Measurements from ENCODE around the gene CEP290.

Gene CEP290

DNA sequence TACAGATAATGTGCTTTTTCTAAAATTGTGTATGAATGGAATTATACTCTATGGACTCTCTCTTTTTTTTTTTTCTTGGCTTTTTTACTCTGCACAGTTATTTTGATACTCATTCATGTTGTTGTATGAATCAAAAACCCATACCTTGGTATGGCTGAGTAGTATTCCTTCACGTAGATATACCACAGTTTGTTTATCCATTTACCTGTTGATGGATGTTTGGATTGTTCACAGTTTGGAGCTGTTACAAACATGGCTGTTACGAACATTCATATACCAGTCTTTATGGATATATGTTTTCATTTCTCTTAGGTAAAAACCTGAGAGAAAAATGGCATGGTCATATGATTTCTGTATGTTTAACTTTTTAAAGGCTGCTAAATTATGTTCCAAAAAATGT is 43.4 kb upstream of the CEP290 start:
- Histone ChIP-seq H2BK12ac (ENCODE audit: low read length) (no peak overlapping the region), H3K4me3 (ENCODE audit: low read length in 2 of 2) (no peak overlapping the region), H2BK5ac (ENCODE audit: low read length) (no peak overlapping the region), H3K18ac (ENCODE audit: low read length) (no peak overlapping the region), H3K9ac (ENCODE audit: low read depth, low read length, poor library complexity) (no peak overlapping the region), H3K79me1 (ENCODE audit: low read depth, low read length) (peaks cover 2% of the 10 kb centered on the region), H3K4ac (ENCODE audit: low read length) (no peak overlapping the region), H3K4me2 (ENCODE audit: insufficient read depth, low read length, poor library complexity, severe bottlenecking) (no peak overlapping the region), H3K27ac (replicated peaks; ENCODE audit: low read length) (no peak overlapping the region), H2BK120ac (ENCODE audit: low read depth, low read length) (no peak overlapping the region), H3K9me3 (replicated peaks in 1 of 2; ENCODE audit: control insufficient read depth in 2 of 2, insufficient read depth in 1 of 2, low read depth in 1 of 2, low read length in 2 of 2) (peaks cover 2 to 18% of the 10 kb centered on the region in 2 donors), H3K4me1 (ENCODE audit: control insufficient read depth in 2 of 2, insufficient read depth in 1 of 2, low read depth in 1 of 2, low read length in 2 of 2) (no peaks in the 10 kb centered on the region), H2AK5ac (ENCODE audit: low read depth, low read length) (no peak overlapping the region), H3K27me3 (ENCODE audit: control insufficient read depth in 3 of 3, insufficient read depth in 3 of 3, low read depth in 1 of 3, low read length in 3 of 3) (no peaks in the 10 kb centered on the region), H2AFZ (ENCODE audit: low read length) (no peak overlapping the region), H3K23ac (ENCODE audit: low read depth, low read length, poor library complexity) (no peak overlapping the region), H3K36me3 (replicated peaks in 1 of 2; ENCODE audit: control insufficient read depth in 2 of 2, insufficient read depth in 2 of 2, low read length in 2 of 2) (peaks cover 5 to 34% of the 10 kb centered on the region in 2 donors), H4K91ac (ENCODE audit: low read depth, low read length, poor library complexity) (no peak overlapping the region), H2BK15ac (ENCODE audit: low read length) (no peak overlapping the region), H3K14ac (ENCODE audit: low read length) (no peak overlapping the region), H4K8ac (ENCODE audit: low read depth, low read length) (no peak overlapping the region)
- DNase-seq (ENCODE audit: low spot score), result no peak
- WGBS, 2 donors (ENCODE audit: extremely low coverage in 2 of 2, insufficient read length in 2 of 2, insufficient replicate concordance in 1 of 2), result no CpG with 5 or more reads among the region's 2 CpGs

DNA sequence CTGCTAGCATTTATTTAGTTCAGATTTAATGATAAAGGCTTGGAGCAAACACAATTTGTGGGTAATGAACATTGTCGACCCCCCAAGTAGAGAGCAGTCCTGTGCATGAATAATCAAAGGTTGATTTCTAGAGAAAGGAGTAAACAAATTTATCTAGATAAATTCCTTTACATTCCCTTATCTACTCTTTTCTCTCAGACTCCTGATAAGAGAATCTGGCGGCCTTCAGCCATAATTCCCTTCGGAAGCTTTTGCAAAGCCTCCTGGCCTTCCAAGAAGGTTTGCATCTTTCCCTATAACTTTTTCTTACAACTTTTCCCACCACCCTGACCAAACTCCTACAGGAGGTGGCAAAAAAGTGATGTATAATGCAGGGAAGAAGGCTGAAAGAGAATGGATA is 42.3 kb upstream of the CEP290 start:
- Histone ChIP-seq H3K9ac (ENCODE audit: low read depth, low read length, poor library complexity) (no peak overlapping the region), H4K8ac (ENCODE audit: low read depth, low read length) (no peak overlapping the region), H3K4ac (ENCODE audit: low read length) (no peak overlapping the region), H3K4me2 (ENCODE audit: insufficient read depth, low read length, poor library complexity, severe bottlenecking) (no peak overlapping the region), H3K4me1 (ENCODE audit: control insufficient read depth in 2 of 2, insufficient read depth in 1 of 2, low read depth in 1 of 2, low read length in 2 of 2) (no peaks in the 10 kb centered on the region), H3K4me3 (ENCODE audit: low read length in 2 of 2) (no peak overlapping the region), H2BK15ac (ENCODE audit: low read length) (no peak overlapping the region), H2AFZ (ENCODE audit: low read length) (no peak overlapping the region), H2BK5ac (ENCODE audit: low read length) (no peak overlapping the region), H3K23ac (ENCODE audit: low read depth, low read length, poor library complexity) (no peak overlapping the region), H3K27me3 (ENCODE audit: control insufficient read depth in 3 of 3, insufficient read depth in 3 of 3, low read depth in 1 of 3, low read length in 3 of 3) (no peaks in the 10 kb centered on the region), H2BK12ac (ENCODE audit: low read length) (no peak overlapping the region), H3K36me3 (replicated peaks in 1 of 2; ENCODE audit: control insufficient read depth in 2 of 2, insufficient read depth in 2 of 2, low read length in 2 of 2) (peaks cover 5 to 37% of the 10 kb centered on the region in 2 donors), H3K14ac (ENCODE audit: low read length) (no peak overlapping the region), H3K9me3 (replicated peaks in 1 of 2; ENCODE audit: control insufficient read depth in 2 of 2, insufficient read depth in 1 of 2, low read depth in 1 of 2, low read length in 2 of 2) (peaks cover 2 to 18% of the 10 kb centered on the region in 2 donors), H2AK5ac (ENCODE audit: low read depth, low read length) (no peak overlapping the region), H3K27ac (replicated peaks; ENCODE audit: low read length) (no peak overlapping the region), H3K79me1 (ENCODE audit: low read depth, low read length) (peaks cover 2% of the 10 kb centered on the region), H4K91ac (ENCODE audit: low read depth, low read length, poor library complexity) (no peak overlapping the region), H3K18ac (ENCODE audit: low read length) (no peak overlapping the region), H2BK120ac (ENCODE audit: low read depth, low read length) (no peak overlapping the region)
- no CpG with 5 or more reads among the region's 3 CpGs for WGBS, 2 donors (ENCODE audit: extremely low coverage in 2 of 2, insufficient read length in 2 of 2, insufficient replicate concordance in 1 of 2)
- DNase-seq (ENCODE audit: low spot score), result no peak

DNA sequence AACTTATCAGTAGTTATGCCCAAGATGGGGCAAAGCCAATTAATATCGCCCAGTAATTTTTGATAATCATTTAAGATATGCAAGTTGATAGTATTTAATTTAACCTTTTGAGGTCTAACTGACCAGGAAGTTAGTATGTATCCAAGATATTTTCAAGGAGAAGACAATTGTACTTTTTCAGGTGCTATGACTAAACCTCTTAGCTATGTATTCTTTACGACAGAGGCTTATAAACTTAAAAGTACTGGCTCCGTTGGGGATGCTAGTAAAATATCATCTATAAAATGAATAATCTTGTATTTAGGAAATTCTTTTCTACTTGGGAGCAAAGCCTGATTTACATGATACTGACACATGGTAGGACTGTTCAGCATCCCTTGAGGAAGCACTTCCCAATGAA is 40.5 kb upstream of the CEP290 start:
- Histone ChIP-seq H3K9me3 (replicated peaks in 1 of 2; ENCODE audit: control insufficient read depth in 2 of 2, insufficient read depth in 1 of 2, low read depth in 1 of 2, low read length in 2 of 2) (peaks cover 2 to 18% of the 10 kb centered on the region in 2 donors), H4K8ac (ENCODE audit: low read depth, low read length) (no peak overlapping the region), H3K79me1 (ENCODE audit: low read depth, low read length) (peaks cover 2% of the 10 kb centered on the region), H4K91ac (ENCODE audit: low read depth, low read length, poor library complexity) (no peak overlapping the region), H3K4ac (ENCODE audit: low read length) (no peak overlapping the region), H3K4me3 (ENCODE audit: low read length in 2 of 2) (no peak overlapping the region), H2BK120ac (ENCODE audit: low read depth, low read length) (no peak overlapping the region), H2BK15ac (ENCODE audit: low read length) (no peak overlapping the region), H3K14ac (ENCODE audit: low read length) (no peak overlapping the region), H3K4me1 (ENCODE audit: control insufficient read depth in 2 of 2, insufficient read depth in 1 of 2, low read depth in 1 of 2, low read length in 2 of 2) (no peaks in the 10 kb centered on the region), H2BK12ac (ENCODE audit: low read length) (no peak overlapping the region), H3K23ac (ENCODE audit: low read depth, low read length, poor library complexity) (no peak overlapping the region), H2AK5ac (ENCODE audit: low read depth, low read length) (no peak overlapping the region), H2AFZ (ENCODE audit: low read length) (no peak overlapping the region), H3K9ac (ENCODE audit: low read depth, low read length, poor library complexity) (no peak overlapping the region), H3K27ac (replicated peaks; ENCODE audit: low read length) (no peak overlapping the region), H3K36me3 (replicated peaks in 1 of 2; ENCODE audit: control insufficient read depth in 2 of 2, insufficient read depth in 2 of 2, low read length in 2 of 2) (peaks cover 5 to 53% of the 10 kb centered on the region in 2 donors), H2BK5ac (ENCODE audit: low read length) (no peak overlapping the region), H3K27me3 (ENCODE audit: control insufficient read depth in 3 of 3, insufficient read depth in 3 of 3, low read depth in 1 of 3, low read length in 3 of 3) (no peaks in the 10 kb centered on the region), H3K18ac (ENCODE audit: low read length) (no peak overlapping the region), H3K4me2 (ENCODE audit: insufficient read depth, low read length, poor library complexity, severe bottlenecking) (no peak overlapping the region)
- WGBS, 2 donors (ENCODE audit: extremely low coverage in 2 of 2, insufficient read length in 2 of 2, insufficient replicate concordance in 1 of 2), result no CpG with 5 or more reads among the region's 3 CpGs
- DNase-seq (ENCODE audit: low spot score), result no peak

DNA sequence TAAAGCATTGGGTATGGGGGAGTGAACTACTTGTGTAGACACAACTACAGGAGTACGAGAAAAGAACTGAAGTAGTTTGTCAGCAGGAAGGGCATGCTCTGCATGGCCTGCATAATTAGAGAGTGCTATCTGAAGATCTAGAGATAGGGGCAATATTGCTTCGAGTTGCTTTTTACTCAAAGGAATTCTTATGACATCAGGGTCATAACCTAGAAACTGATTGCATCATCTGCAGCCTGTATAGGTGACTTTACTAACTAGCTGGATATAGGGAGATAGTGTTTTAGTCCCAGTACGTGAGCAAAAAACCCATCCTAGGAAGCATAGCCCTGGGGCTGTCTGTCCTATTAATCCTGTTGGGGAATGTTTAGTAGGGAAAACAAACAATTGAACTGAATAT is 40.0 kb upstream of the CEP290 start:
- H3K14ac ChIP-seq (ENCODE audit: low read length), result no peak overlapping the region
- no peak overlapping the region for H2BK12ac ChIP-seq (ENCODE audit: low read length)
- H3K36me3 ChIP-seq (replicated peaks in 1 of 2; ENCODE audit: control insufficient read depth in 2 of 2, insufficient read depth in 2 of 2, low read length in 2 of 2), result peaks cover 5 to 58% of the 10 kb centered on the region in 2 donors
- H3K4ac ChIP-seq (ENCODE audit: low read length), result no peak overlapping the region
- no peak overlapping the region for H3K4me3 ChIP-seq (ENCODE audit: low read length in 2 of 2)
- H2BK15ac ChIP-seq (ENCODE audit: low read length), result no peak overlapping the region
- H3K4me1 ChIP-seq (ENCODE audit: control insufficient read depth in 2 of 2, insufficient read depth in 1 of 2, low read depth in 1 of 2, low read length in 2 of 2), result no peaks in the 10 kb centered on the region
- H4K91ac ChIP-seq (ENCODE audit: low read depth, low read length, poor library complexity), result no peak overlapping the region
- peaks cover 2% of the 10 kb centered on the region for H3K79me1 ChIP-seq (ENCODE audit: low read depth, low read length)
- H3K4me2 ChIP-seq (ENCODE audit: insufficient read depth, low read length, poor library complexity, severe bottlenecking), result no peak overlapping the region
- H3K27ac ChIP-seq (replicated peaks; ENCODE audit: low read length), result no peak overlapping the region
- no peak overlapping the region for H2AFZ ChIP-seq (ENCODE audit: low read length)
- no peaks in the 10 kb centered on the region for H3K27me3 ChIP-seq (ENCODE audit: control insufficient read depth in 3 of 3, insufficient read depth in 3 of 3, low read depth in 1 of 3, low read length in 3 of 3)
- no peak overlapping the region for H2BK120ac ChIP-seq (ENCODE audit: low read depth, low read length)
- no peak overlapping the region for H3K9ac ChIP-seq (ENCODE audit: low read depth, low read length, poor library complexity)
- no CpG with 5 or more reads among the region's 3 CpGs for WGBS, 2 donors (ENCODE audit: extremely low coverage in 2 of 2, insufficient read length in 2 of 2, insufficient replicate concordance in 1 of 2)
- H4K8ac ChIP-seq (ENCODE audit: low read depth, low read length), result no peak overlapping the region
- no peak for DNase-seq (ENCODE audit: low spot score)
- H2AK5ac ChIP-seq (ENCODE audit: low read depth, low read length), result no peak overlapping the region
- no peak overlapping the region for H3K18ac ChIP-seq (ENCODE audit: low read length)
- no peak overlapping the region for H3K23ac ChIP-seq (ENCODE audit: low read depth, low read length, poor library complexity)
- no peak overlapping the region for H2BK5ac ChIP-seq (ENCODE audit: low read length)
- peaks cover 2 to 18% of the 10 kb centered on the region in 2 donors for H3K9me3 ChIP-seq (replicated peaks in 1 of 2; ENCODE audit: control insufficient read depth in 2 of 2, insufficient read depth in 1 of 2, low read depth in 1 of 2, low read length in 2 of 2)

Measured in neuronal stem cell (in vitro differentiated cells).